Measurements from ENCODE around the gene PRELID2.

- TF ChIP-seq CTCF (conservative IDR thresholded peaks at IDR 0.05) (no peak), EZH2 (IDR thresholded peaks at IDR 0.05; ENCODE audit: low read depth) (no peak)
Observed at GRCh38 chr5:145829708-145830361, 5.3 kb downstream of the PRELID2 start.

Measured in PC-9 (cell line).